Iris pigment epithelial cell (primary cell): Measurements from ENCODE around the gene PKNOX1.
"Not testable (repeated sequence)": the region's sequence is repeated elsewhere in the genome, so short reads cannot be mapped to it uniquely, and the experiment has no call there.

Experiments
- DNase-seq: peaks from one replicate; pipeline ENCODE4 v3.0.0-alpha.2; 2011; ENCODE audit warnings: low read depth

Gene PKNOX1, protein sequence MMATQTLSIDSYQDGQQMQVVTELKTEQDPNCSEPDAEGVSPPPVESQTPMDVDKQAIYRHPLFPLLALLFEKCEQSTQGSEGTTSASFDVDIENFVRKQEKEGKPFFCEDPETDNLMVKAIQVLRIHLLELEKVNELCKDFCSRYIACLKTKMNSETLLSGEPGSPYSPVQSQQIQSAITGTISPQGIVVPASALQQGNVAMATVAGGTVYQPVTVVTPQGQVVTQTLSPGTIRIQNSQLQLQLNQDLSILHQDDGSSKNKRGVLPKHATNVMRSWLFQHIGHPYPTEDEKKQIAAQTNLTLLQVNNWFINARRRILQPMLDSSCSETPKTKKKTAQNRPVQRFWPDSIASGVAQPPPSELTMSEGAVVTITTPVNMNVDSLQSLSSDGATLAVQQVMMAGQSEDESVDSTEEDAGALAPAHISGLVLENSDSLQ

GRCh38 chr21:42973991-42974831 lies at the start of gene PKNOX1:
Gene PKNOX1 (plus strand): TSS chr21:42974562. CDS start chr21:43004382, 29,820 bp downstream.
- peak; percentile 98 for DNase-seq

DNA sequence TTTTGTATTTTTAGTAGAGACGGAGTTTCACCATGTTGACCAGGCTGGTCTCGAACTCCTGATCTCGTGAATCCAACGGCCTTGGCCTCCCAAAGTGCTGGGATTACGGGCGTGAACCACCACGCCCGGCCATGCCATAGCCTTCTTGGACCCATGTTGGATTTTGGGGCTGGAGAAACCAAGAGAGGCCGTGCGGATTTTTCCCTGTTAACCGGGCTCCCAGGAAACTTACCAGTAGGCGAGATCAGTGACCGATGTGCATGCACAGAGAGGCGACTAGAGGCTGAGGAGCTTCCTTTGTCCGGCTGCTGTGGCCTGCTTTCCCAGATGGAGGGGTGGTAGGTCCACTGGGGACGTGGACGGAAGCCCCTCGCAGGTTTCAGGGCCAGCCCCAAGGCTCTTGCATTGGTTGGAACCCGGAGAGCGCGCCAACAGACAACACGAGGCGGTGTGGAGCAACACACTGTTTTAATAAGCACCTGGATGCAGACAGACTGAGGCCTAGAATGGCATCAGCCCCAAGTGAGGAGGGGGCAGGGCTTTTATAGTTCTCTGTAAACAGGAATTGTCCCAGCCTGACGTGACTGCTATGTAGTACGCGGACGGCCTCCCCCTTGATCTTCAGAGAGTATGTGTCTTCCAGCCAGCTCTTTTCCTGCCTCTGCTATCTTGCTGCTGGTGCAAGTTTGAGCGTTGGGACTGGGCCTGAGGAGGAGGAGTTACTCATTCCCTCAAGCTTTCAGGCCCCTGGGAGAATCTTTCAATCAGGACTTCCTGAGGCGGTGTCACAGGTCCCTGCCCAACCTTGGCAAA lies 49.0 kb upstream of the PKNOX1 start, which contains the start of gene ERVH48-1:
Gene ERVH48-1 (minus strand): TSS at position 517 of the 813 bp plus-strand sequence. CDS start 6,624 bp downstream, outside the sequence.
- no peak for DNase-seq

DNA sequence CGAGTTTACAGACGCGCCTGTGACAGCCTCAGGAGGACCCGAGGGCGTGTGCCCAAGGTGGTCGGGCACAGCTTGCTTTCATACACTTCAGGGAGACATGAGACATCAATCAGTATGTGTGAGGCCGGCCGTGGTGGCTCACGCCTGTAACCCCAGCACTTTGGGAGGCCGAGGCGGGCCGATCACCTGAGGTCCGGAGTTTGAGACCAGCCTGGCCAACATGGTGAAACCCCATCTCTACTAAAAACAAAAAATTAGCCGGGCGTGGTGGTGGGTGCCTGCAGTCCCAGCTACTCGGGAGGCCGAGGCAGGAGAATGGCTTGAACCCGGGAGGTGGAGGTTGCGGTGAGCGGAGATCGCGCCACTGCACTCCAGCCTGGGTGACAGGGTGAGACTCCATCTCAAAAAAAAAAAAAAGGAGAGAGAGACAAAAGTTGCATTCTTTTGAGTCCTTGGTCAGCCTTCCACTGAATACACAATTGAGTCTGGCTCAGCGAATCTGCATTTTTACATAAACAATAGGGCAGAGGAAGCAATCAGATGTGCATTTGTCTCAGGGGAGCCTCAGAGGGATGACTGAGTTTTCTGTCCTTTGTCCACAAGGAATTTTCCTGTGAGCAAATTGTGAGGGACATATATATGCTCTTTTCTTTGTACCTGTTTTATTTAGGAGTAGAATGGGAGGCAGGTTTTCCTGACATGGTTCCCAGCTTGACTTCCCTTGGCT lies 46.7 kb upstream of the PKNOX1 start:
- not testable (repeated sequence) for DNase-seq

- DNase-seq: no peak
These were observed 44.4 kb upstream of the PKNOX1 start for GRCh38 chr21:42929969-42930368.

GRCh38 chr21:42931560-42932235 lies 42.7 kb upstream of the PKNOX1 start:
- DNase-seq: no peak

- not testable (repeated sequence) for DNase-seq
These were observed 41.8 kb upstream of the PKNOX1 start for GRCh38 chr21:42932378-42933136.

GRCh38 chr21:42933137-42933970 lies 41.0 kb upstream of the PKNOX1 start:
- DNase-seq: peak; percentile 11

DNA sequence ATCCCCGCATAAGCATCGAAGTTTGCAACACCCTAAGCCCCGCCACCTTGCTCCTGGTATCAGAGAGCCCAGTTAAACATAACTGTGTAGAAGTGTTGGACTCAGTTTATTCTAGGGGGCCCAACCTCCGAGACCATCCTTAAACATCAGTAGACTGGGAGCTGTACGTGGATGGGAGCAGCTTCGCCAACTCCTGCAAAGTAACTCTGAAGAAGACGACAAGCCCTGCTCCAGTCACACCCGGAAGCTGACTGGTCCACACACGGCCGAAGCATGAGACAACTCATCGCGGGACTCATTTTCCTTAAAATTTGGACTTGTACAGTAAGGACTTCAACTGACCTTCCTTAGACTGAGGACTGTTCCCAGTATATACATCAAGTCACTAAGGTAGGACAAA lies 40.4 kb upstream of the PKNOX1 start:
- not testable (repeated sequence) for DNase-seq

DNA sequence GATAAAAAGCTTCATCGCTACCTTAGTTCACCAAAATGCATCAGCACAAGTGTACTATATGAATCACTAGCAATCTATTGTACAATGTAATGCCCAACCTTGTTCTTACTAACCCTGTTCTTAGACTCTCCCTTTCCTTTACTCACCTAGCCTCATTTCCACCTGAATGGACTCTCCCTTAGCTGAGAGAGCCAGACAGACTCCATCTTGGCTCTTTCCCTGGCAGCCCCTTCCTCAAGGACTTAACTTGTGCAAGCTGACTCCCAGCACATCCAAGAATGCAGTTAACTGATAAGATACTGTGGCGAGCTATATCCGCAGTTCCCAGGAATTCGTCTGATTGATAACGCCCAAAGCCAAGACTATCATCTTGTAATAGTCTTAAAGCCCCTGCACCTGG lies 38.0 kb upstream of the PKNOX1 start:
- DNase-seq: not testable (repeated sequence)

DNA sequence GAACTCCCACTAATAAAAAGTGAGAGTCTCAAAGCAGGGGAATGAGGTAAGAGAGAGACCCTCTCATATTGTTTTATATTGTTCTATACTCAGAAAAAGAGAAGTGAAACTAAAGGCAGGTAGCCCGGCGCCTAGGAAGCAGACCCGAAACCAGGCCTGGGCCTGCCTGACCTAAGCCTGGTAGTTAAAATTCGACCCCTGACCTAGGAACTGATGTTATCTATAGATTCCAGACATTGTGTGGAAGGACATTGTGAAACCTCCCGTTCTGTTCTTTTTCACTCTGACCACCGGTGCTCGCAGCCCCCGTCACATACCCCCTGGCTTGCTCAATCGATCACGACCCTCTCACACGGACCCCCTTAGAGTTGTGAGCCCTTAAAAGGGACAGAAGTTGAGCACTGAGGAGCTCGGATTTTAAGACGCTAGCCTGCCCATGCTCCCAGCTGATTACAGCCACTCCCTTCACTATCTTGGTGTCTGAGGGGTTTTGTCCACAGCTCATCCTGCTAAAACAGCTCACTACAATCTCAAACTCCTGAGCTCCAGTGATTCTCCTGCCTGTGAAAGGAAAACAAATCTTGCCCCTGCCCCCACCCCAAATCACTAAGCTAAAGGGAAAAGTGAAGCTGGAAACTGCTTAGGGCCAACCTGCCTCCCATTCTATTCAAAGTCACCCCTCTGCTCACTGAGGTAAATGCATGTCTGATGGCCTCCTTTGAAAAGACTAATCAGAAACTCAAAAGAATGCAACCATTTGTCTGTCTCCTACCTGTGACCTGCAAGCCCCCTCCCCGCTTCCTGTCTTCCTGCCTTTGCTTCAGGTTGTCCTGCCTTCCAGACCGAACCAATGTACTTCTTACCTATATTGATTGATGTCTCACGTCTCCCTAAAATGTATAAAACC lies 37.1 kb upstream of the PKNOX1 start:
- DNase-seq: not testable (repeated sequence)

GRCh38 chr21:42937960-42938605 lies 36.3 kb upstream of the PKNOX1 start:
- no peak for DNase-seq

- DNase-seq: not testable (repeated sequence)
These were observed 35.8 kb upstream of the PKNOX1 start for GRCh38 chr21:42938606-42938995.

DNA sequence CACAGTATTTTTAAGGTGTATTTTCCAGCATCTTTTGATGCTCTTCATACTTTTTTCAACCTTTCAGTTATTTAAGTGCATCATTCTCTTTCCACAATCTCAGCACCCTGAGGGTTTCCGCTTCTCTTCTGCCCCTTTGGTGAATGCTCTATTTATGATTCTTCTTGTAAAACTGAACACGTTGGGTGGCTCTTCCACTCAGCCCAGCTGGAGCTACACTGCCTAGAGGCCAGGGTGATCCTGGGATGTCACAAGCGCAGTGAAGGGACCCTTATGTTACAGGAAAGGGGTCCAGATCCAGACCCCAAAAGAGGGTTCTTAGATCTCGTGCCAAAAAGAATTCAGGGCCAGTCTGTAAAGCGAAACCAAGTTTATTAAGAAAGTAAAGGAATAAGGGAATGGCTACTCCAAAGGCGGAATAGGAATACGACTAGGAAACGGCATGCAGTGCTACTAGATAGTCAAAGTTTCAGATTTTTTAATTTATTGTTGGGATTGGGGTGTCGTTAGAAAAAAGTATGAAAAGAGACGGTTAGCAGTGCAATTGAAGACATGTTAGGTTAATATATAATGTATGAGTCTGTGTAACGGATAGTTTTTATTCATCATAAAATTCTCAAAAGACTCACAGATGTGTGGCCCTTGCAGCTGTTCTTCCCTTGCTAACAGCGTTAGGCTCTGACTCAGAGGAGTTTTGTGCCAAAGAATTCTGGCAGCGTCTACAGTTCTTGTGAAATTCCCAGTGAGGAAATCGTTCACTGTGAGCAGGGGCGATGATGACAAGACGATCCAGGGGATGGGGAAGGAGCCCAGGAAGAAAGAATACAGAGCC lies 34.6 kb upstream of the PKNOX1 start:
- DNase-seq: peak; percentile 98

- no peak for DNase-seq
These were observed 32.7 kb upstream of the PKNOX1 start for GRCh38 chr21:42941696-42942085.

- no peak for DNase-seq
These were observed 32.1 kb upstream of the PKNOX1 start for GRCh38 chr21:42942244-42942643.

DNA sequence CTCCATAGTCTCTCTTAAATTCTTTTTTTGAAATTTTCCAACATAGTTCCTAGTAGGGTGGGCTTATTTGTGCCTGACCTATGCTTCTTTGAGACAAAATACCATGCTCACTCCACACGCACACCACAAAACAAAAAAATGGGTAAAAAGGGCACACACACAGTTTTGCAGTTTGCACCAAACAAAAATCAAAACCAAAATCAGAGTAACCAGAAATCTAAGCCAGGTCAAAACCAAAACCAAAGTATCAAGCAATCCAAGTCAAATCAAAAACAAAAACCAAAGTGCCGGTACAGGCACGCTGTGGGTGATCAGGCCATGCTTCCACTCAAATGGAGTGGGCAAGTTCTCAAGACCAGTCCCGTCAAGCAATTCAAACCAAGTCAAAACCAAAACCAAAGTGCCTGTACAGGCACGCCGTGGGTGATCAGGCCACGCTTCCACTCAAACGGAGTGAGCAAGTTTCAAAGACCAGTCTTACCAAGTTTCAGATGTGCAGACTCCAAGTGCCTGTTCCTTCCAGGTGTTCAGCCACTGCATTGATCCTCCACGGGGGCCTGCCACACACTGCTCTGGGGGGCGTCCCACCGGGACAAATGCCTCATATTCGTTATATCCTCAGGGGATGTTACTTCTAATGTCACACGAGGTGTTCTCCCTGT lies 25.1 kb upstream of the PKNOX1 start:
- DNase-seq: not testable (repeated sequence)
